Lung (tissue), 12 donors: ENCODE measurements around the gene PRKX. TPM values are rescaled to one million over a fixed set of nuclear protein-coding genes. Genes with fewer than 3 reads are reported as not detected.
"Not testable (repeated sequence)": the region's sequence is repeated elsewhere in the genome, so short reads cannot be mapped to it uniquely, and the experiment has no call there.

Source experiments
- ATAC-seq: fragments of 200-7000 bp; cut with Tn5 transposase; one replicate; pipeline ENCODE4 v1.9.1; 2020; ENCODE audit warnings: moderate number of reproducible peaks; ENCODE audit not compliant: insufficient read depth, low FRiP score
- DNase-seq, 3 donors: peaks; one replicate each; pipeline ENCODE4 v3.0.0-alpha.2; 2013 to 2017
- H3K27ac ChIP-seq, 2 donors: one replicate each; pipeline ENCODE4 v1.5.1; 2013; ENCODE audit warnings: mild to moderate bottlenecking in 2 of 2, moderate library complexity in 2 of 2, control low read depth in 1 of 2, inconsistent platforms in 1 of 2, low read depth in 1 of 2, low read length in 1 of 2
- H3K27me3 ChIP-seq, 3 donors: one replicate each; pipeline ENCODE4 v1.5.1; 2013; ENCODE audit warnings: low read length in 2 of 3; ENCODE audit not compliant: control insufficient read depth in 3 of 3, insufficient read depth in 3 of 3
- H3K36me3 ChIP-seq, 4 donors: one replicate each; pipeline ENCODE4 v1.5.1; 2013; ENCODE audit warnings: low read length in 4 of 4, mild to moderate bottlenecking in 1 of 4, moderate library complexity in 1 of 4; ENCODE audit not compliant: control insufficient read depth in 4 of 4, insufficient read depth in 4 of 4
- H3K4me1 ChIP-seq, 5 donors: one replicate each; pipeline ENCODE4 v1.5.1; 2013; ENCODE audit warnings: low read length in 5 of 5, mild to moderate bottlenecking in 2 of 5, moderate library complexity in 1 of 5; ENCODE audit not compliant: control insufficient read depth in 5 of 5, insufficient read depth in 5 of 5
- H3K4me3 ChIP-seq: one replicate; pipeline ENCODE4 v1.5.1; 2013; ENCODE audit warnings: mild to moderate bottlenecking, control low read depth, moderate library complexity
- H3K9ac ChIP-seq, 2 donors: one replicate each; pipeline ENCODE4 v1.5.1; 2013; ENCODE audit warnings: low read length in 2 of 2, control low read depth in 1 of 2; ENCODE audit not compliant: insufficient read depth in 1 of 2
- H3K9me3 ChIP-seq, 4 donors: one replicate each; pipeline ENCODE4 v1.5.1; 2013; ENCODE audit warnings: low read length in 3 of 4, mild to moderate bottlenecking in 1 of 4, moderate library complexity in 1 of 4; ENCODE audit not compliant: control insufficient read depth in 4 of 4, insufficient read depth in 3 of 4
- CTCF ChIP-seq: IDR thresholded peaks from 2 replicates; pipeline ENCODE4 v1.5.1; 2012; ENCODE audit warnings: mild to moderate bottlenecking; ENCODE audit errors: control extremely low read depth, extremely low read depth
- WGBS, 2 donors: extraction: QIAGEN DNeasy Blood & Tissue Kit; methylation state at CpG; one replicate each; pipeline ENCODE4 v1.1.7; 2013; 5-methylcytosine and 5-hydroxymethylcytosine counted together
- polyA plus RNA-seq, 2 donors: library from polyadenylated mRNA; stranded (reverse); fragments of 200-250 nt; gene quantifications; one replicate each; pipeline ENCODE4 v1.2.1, GENCODE V29; 2013
- total RNA-seq, 2 donors: library from RNA; depleted of rRNA in 1 of 2; stranded (reverse); fragments of >200 nt in 1 of 2; gene quantifications; one replicate each; pipeline ENCODE4 v1.2.1, GENCODE V29; 2014 to 2021
- donor health status: control.
- donor health status: control.
- donor health status: Bipolar disorder and iron deficiency.
- donor health status: healthy.
- donor health status: DM: yes; HTN: yes; CAD: no.

Gene PRKX
- total and polyA plus RNA-seq, 4 donors = 5.5 to 16.3 (median 8.5) TPM

- H3K9me3 ChIP-seq = peaks cover 0 to 3% (median 0%) of the 10 kb centered on the region in 4 donors
- DNase-seq (no peak), ATAC-seq (no peak)
- H3K27me3 ChIP-seq = peaks cover 0 to 14% (median 2%) of the 10 kb centered on the region in 3 donors
- no peak overlapping the region for H3K27ac ChIP-seq
- no peak for TF ChIP-seq CTCF
- peaks cover 0 to 2% (median 0%) of the 10 kb centered on the region in 5 donors for H3K4me1 ChIP-seq
- WGBS, 2 donors = 38 to 40% methylated on average over 3 of the region's 3 CpGs
- no peaks in the 10 kb centered on the region for H3K36me3 ChIP-seq
- no peak overlapping the region for H3K9ac ChIP-seq
- no peak overlapping the region for H3K4me3 ChIP-seq
Measured at GRCh38 chrX:3748052-3748559, 34.7 kb upstream of the PRKX start.

GRCh38 chrX:3743801-3744439 lies 30.5 kb upstream of the PRKX start:
- ATAC-seq = no peak
- DNase-seq = no peak
- no peak for TF ChIP-seq CTCF
- H3K4me1 ChIP-seq = peaks cover 0 to 2% (median 0%) of the 10 kb centered on the region in 5 donors
- peaks cover 0 to 5% (median 0%) of the 10 kb centered on the region in 4 donors for H3K9me3 ChIP-seq
- H3K9ac ChIP-seq = no peak overlapping the region
- H3K27me3 ChIP-seq = peaks cover 0 to 19% (median 2%) of the 10 kb centered on the region in 3 donors
- no peak overlapping the region for H3K4me3 ChIP-seq
- H3K36me3 ChIP-seq = no peaks in the 10 kb centered on the region
- H3K27ac ChIP-seq = no peak overlapping the region
- 21 to 40% methylated on average over 8 of the region's 8 CpGs for WGBS, 2 donors

- not testable (repeated sequence) for H3K4me1 ChIP-seq, H3K36me3 ChIP-seq, ATAC-seq, H3K9me3 ChIP-seq, H3K4me3 ChIP-seq, H3K27ac ChIP-seq, DNase-seq, H3K9ac ChIP-seq
- WGBS, 2 donors = 90 to 94% methylated on average over 8 of the region's 8 CpGs
- peaks cover 0 to 17% (median 0%) of the 10 kb centered on the region in 3 donors for H3K27me3 ChIP-seq
Measured at GRCh38 chrX:3740946-3741345, 27.5 kb upstream of the PRKX start.

DNA sequence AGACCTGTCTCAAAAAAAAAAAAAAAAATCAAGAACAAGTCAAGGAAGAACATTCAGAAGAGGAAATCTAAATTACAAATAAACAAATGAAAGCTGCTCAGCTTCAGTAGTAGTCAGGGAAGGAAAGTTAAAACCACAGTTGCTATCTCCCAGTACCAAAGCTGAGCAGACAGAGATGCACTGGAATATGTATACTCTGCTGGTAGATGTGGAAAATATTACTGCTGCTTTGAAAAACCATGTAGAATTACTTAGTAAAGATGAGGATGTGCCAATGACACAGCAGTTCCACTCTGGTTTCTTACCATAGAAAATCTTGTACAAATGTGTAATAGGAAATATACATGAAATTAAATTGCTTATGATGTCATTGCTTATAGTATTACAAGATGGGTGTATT lies 25.1 kb upstream of the PRKX start:
- Histone ChIP-seq H3K9me3 (peaks cover 0 to 4% (median 0%) of the 10 kb centered on the region in 4 donors), H3K27me3 (peaks cover 0 to 26% (median 2%) of the 10 kb centered on the region in 3 donors), H3K36me3 (no peaks in the 10 kb centered on the region), H3K9ac (no peak overlapping the region), H3K4me3 (no peak overlapping the region), H3K4me1 (no peaks in the 10 kb centered on the region), H3K27ac (no peak overlapping the region)
- TF ChIP-seq CTCF = no peak
- DNase-seq = no peak
- no peak for ATAC-seq

DNA sequence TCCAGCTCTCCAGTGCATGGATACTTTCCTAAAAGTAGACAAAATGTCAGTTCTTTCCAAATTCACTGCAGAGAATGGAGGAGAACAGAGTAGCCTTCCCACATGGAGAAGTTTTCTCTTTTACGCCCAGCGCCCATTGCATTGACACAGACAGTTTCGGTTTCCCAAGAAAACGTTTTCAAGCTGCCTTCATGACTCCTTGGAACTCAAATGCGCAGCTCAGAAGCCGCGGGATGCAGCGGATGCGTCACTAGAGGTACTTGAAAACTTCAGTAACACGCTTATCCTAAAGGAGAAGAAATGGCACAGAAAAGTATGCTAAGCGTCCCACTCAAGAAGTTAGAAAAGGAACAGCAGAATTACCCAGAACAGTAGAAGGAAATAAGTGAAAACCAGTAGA lies 23.1 kb upstream of the PRKX start:
- not testable (repeated sequence) for ATAC-seq
- 81 to 93% methylated on average over 11 of the region's 11 CpGs for WGBS, 2 donors

DNA sequence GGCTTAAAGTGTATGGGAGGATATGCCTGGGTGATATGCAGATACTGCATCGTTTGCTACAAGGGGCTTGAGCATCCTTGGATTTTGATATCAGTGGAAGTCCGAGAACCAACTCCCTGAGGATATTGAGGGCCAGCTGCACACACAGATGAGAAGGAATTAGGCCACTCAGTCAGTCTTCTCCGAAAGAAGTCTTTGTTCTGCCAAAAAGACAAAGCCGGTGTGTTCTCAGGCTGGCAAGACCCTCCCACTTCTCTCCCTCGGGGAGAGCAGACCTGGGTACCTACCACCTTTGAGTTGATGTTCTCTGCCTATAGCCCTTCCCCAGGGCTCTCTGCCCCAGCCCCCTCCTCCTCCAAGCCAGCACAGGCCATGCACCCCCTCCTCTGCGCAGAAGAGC lies 22.4 kb upstream of the PRKX start:
- not testable (repeated sequence) for H3K9ac ChIP-seq, H3K9me3 ChIP-seq, H3K27ac ChIP-seq, ATAC-seq, DNase-seq, H3K4me3 ChIP-seq, H3K36me3 ChIP-seq, H3K4me1 ChIP-seq
- WGBS, 2 donors = 75 to 96% methylated on average over 6 of the region's 6 CpGs
- peaks cover 0 to 28% (median 2%) of the 10 kb centered on the region in 3 donors for H3K27me3 ChIP-seq

More for the DNA sequence above, 23.1 kb upstream of the PRKX start:
- not testable (repeated sequence) for H3K9ac ChIP-seq, H3K4me3 ChIP-seq, H3K9me3 ChIP-seq, DNase-seq, H3K27ac ChIP-seq, H3K4me1 ChIP-seq, H3K36me3 ChIP-seq
- H3K27me3 ChIP-seq = peaks cover 0 to 28% (median 2%) of the 10 kb centered on the region in 3 donors
